ENCODE data around the gene CORO2A. TPM values are rescaled to one million over a fixed set of nuclear protein-coding genes. Genes with fewer than 3 reads are reported as not detected.

Gene CORO2A
- total RNA-seq, 1 experiment from 2014 or later = 19.8 TPM

GRCh38 chr9:98105006-98105405 lies 87.4 kb downstream of the CORO2A start:
- H4K20me1 ChIP-seq (ENCODE audit: insufficient read depth) = no peaks in the 10 kb centered on the region
- TF ChIP-seq EZH2 (IDR thresholded peaks at IDR 0.05; ENCODE audit: low read depth) (no peak), CTCF (conservative IDR thresholded peaks at IDR 0.05) (no peak)

GRCh38 chr9:98104445-98104881 lies 88.0 kb downstream of the CORO2A start:
- Histone ChIP-seq H3K36me3 (ENCODE audit: low read depth) (no peaks in the 10 kb centered on the region; the same call in none of the 2 replicates), H3K4me3 (no peak overlapping the region), H3K4me2 (no peak overlapping the region), H3K79me2 (ENCODE audit: low read depth) (no peaks in the 10 kb centered on the region), H2AFZ (no peak overlapping the region), H4K20me1 (ENCODE audit: insufficient read depth) (no peaks in the 10 kb centered on the region), H3K27me3 (ENCODE audit: insufficient read depth, low read depth) (no peaks in the 10 kb centered on the region), H3K9me3 (ENCODE audit: insufficient read depth, low read depth) (no peaks in the 10 kb centered on the region), H3K4me1 (replicated peaks; ENCODE audit: insufficient read depth) (no peaks in the 10 kb centered on the region), H3F3A (ENCODE audit: insufficient read depth, low read depth) (no peaks in the 10 kb centered on the region), H3K27ac (no peak overlapping the region), H3K9me2 (ENCODE audit: insufficient read depth) (no peaks in the 10 kb centered on the region)
- no peak for DNase-seq
- POLR2A ChIA-PET (ENCODE audit: unreplicated experiment) = no interaction called here
- BruUV-seq (replicated peaks) = no TSS peak
- CTCF ChIA-PET = no interaction called here
- TF ChIP-seq CTCF (conservative IDR thresholded peaks at IDR 0.05) = no peak
- intact Hi-C loops (cut with micrococcal nuclease; ENCODE audit: unreplicated experiment) = no loop called here

More at GRCh38 chr9:98105006-98105405, 87.4 kb downstream of the CORO2A start:
- Histone ChIP-seq H3K79me2 (ENCODE audit: low read depth) (no peaks in the 10 kb centered on the region), H2AFZ (no peak overlapping the region), H3K36me3 (ENCODE audit: low read depth) (no peaks in the 10 kb centered on the region; the same call in none of the 2 replicates), H3K27ac (no peak overlapping the region), H3K27me3 (ENCODE audit: insufficient read depth, low read depth) (no peaks in the 10 kb centered on the region), H3K9me2 (ENCODE audit: insufficient read depth) (no peaks in the 10 kb centered on the region), H3K9me3 (ENCODE audit: insufficient read depth, low read depth) (no peaks in the 10 kb centered on the region), H3K4me3 (no peak overlapping the region), H3K4me2 (no peak overlapping the region), H3F3A (ENCODE audit: insufficient read depth, low read depth) (no peaks in the 10 kb centered on the region), H3K4me1 (replicated peaks; ENCODE audit: insufficient read depth) (no peaks in the 10 kb centered on the region)
- CTCF ChIA-PET = no interaction called here
- POLR2A ChIA-PET (ENCODE audit: unreplicated experiment) = no interaction called here
- BruUV-seq (replicated peaks) = no TSS peak
- intact Hi-C loops (cut with micrococcal nuclease; ENCODE audit: unreplicated experiment) = no loop called here
- no peak for DNase-seq

GRCh38 chr9:98101868-98102273 lies 90.6 kb downstream of the CORO2A start:
- H3F3A ChIP-seq (ENCODE audit: insufficient read depth, low read depth) = no peaks in the 10 kb centered on the region; the same call in 1 of the 2 replicates
- no peaks in the 10 kb centered on the region for H3K79me2 ChIP-seq (ENCODE audit: low read depth)
- H3K9me2 ChIP-seq (ENCODE audit: insufficient read depth) = no peaks in the 10 kb centered on the region
- no peak overlapping the region for H3K4me2 ChIP-seq
- intact Hi-C loops (cut with micrococcal nuclease; ENCODE audit: unreplicated experiment) = no loop called here
- no peak overlapping the region for H3K27ac ChIP-seq
- no peaks in the 10 kb centered on the region for H3K27me3 ChIP-seq (ENCODE audit: insufficient read depth, low read depth)
- no peak overlapping the region for H3K4me3 ChIP-seq
- H3K4me1 ChIP-seq (replicated peaks; ENCODE audit: insufficient read depth) = no peaks in the 10 kb centered on the region
- DNase-seq = no peak
- no peaks in the 10 kb centered on the region for H3K9me3 ChIP-seq (ENCODE audit: insufficient read depth, low read depth)
- POLR2A ChIA-PET (ENCODE audit: unreplicated experiment) = interaction anchor here (0.7 kb wide), 1 partner anchor 108 kb away, joined by 21 read pairs; no protein-coding TSS in a partner anchor
- BruUV-seq (replicated peaks) = no TSS peak
- no peak for TF ChIP-seq CTCF (conservative IDR thresholded peaks at IDR 0.05)
- no peak for TF ChIP-seq EZH2 (IDR thresholded peaks at IDR 0.05; ENCODE audit: low read depth)
- CTCF ChIA-PET = no interaction called here
- H2AFZ ChIP-seq = no peak overlapping the region
- no peaks in the 10 kb centered on the region for H4K20me1 ChIP-seq (ENCODE audit: insufficient read depth)
- no peaks in the 10 kb centered on the region; the same call in none of the 2 replicates for H3K36me3 ChIP-seq (ENCODE audit: low read depth)
